Vagina (tissue), 2 donors: ENCODE measurements around the gene KCNT2.

Experiments
- POLR2AphosphoS5 ChIP-seq, 2 donors: sonication (generic); formaldehyde crosslinking; IDR thresholded peaks; one replicate each; pipeline ENCODE4 v1.9.0; 2017; ENCODE audit warnings: antibody characterized with exemption in 2 of 2, mild to moderate bottlenecking in 2 of 2, low read depth in 1 of 2; ENCODE audit not compliant: insufficient read depth in 1 of 2
- TF ChIP-seq, protein P1 (sequence below), 3 experiments: fragments of 450-650 bp in 2 of 3; fragments of 200-600 bp in 1 of 3; sonication (generic) in 1 of 3; IDR thresholded peaks; one replicate each; pipeline ENCODE4 v1.5.1; 2017 to 2019; ENCODE audit warnings: antibody characterized with exemption in 3 of 3, mild to moderate bottlenecking in 2 of 3, moderate library complexity in 2 of 3

DNA sequence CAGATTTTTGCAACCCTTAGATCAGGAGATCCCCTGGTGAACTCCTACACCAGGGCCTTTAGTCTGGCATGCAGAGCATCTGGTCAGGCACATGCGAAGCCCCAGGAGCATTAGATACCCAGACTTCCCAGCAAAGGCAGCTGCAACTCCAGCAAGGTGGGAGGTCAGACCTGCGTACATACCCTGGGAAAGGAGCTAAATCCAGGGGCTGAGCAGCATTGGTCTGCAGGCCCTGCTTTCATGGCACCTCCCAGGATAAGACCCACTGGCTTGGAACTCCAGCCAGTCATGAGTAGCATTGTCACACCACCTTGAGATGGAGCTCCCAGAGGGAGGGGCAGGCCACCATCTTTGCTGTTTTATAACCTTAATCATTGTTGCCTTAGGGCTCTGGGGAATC, 92.3 kb downstream of the KCNT2 start:
- TF ChIP-seq, protein P1, sequence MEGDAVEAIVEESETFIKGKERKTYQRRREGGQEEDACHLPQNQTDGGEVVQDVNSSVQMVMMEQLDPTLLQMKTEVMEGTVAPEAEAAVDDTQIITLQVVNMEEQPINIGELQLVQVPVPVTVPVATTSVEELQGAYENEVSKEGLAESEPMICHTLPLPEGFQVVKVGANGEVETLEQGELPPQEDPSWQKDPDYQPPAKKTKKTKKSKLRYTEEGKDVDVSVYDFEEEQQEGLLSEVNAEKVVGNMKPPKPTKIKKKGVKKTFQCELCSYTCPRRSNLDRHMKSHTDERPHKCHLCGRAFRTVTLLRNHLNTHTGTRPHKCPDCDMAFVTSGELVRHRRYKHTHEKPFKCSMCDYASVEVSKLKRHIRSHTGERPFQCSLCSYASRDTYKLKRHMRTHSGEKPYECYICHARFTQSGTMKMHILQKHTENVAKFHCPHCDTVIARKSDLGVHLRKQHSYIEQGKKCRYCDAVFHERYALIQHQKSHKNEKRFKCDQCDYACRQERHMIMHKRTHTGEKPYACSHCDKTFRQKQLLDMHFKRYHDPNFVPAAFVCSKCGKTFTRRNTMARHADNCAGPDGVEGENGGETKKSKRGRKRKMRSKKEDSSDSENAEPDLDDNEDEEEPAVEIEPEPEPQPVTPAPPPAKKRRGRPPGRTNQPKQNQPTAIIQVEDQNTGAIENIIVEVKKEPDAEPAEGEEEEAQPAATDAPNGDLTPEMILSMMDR (IDR thresholded peaks at IDR 0.05) = no peak
- no peak for TF ChIP-seq POLR2AphosphoS5 (IDR thresholded peaks at IDR 0.05; ENCODE audit: insufficient read depth in 1 of 2, low read depth in 1 of 2)
